ENCODE data around the gene SIRT7.

Gene SIRT7, protein sequence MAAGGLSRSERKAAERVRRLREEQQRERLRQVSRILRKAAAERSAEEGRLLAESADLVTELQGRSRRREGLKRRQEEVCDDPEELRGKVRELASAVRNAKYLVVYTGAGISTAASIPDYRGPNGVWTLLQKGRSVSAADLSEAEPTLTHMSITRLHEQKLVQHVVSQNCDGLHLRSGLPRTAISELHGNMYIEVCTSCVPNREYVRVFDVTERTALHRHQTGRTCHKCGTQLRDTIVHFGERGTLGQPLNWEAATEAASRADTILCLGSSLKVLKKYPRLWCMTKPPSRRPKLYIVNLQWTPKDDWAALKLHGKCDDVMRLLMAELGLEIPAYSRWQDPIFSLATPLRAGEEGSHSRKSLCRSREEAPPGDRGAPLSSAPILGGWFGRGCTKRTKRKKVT

GRCh38 chr17:81917565-81918332 is at the start of gene SIRT7:
Gene SIRT7 (minus strand): TSS chr17:81918176. CDS start chr17:81918131, 45 bp downstream.
- DNase-seq: peak in 1 of 2 experiments; percentile 69

GRCh38 chr17:81967244-81967532 is 49.2 kb upstream of the SIRT7 start:
- DNase-seq: no peak

DNA sequence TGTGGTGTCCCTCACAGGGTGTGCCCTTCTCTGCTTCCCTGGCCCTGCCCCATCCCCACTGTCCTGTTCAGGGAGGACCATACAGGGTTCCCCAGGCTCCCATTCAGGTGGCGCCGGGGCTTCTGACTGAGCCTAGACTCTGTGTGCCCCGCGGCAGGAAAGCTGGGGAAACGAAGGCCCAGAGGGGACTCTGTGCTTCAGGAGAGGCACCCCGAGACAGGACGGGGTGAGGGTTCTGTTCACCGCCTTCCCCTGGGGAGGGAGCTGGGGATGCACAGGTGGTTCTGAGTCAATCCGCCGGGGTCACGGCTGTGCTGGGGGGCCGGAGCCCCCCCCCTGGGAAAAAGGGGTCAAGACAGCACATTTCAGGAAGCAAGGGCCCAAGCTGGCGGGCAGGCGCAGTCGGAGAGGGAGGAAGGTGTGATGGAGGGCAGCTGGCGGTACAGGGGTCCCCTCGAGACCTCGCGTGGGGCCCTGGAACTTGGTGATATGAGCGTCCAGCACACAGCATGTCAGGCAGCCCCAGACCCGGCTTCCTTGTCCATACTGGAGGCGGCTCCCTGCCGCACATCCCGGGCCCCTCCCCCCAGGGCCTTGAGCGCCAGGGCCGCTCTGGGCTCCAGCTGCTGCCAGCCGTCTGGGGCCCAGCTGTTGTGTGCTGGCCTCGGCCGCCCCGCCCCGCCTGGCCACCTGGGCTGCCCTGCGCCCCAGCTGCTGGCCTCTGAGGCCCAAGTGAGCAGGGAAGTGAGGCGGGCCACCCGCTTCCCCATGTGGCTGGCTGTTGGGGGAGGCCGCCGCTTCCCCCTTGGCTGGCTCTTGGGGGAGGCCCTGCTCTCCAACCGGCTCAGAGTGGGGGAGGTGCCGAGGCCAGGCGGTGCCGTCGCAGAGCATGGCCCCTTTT is 48.6 kb upstream of the SIRT7 start:
- no peak for DNase-seq

DNA sequence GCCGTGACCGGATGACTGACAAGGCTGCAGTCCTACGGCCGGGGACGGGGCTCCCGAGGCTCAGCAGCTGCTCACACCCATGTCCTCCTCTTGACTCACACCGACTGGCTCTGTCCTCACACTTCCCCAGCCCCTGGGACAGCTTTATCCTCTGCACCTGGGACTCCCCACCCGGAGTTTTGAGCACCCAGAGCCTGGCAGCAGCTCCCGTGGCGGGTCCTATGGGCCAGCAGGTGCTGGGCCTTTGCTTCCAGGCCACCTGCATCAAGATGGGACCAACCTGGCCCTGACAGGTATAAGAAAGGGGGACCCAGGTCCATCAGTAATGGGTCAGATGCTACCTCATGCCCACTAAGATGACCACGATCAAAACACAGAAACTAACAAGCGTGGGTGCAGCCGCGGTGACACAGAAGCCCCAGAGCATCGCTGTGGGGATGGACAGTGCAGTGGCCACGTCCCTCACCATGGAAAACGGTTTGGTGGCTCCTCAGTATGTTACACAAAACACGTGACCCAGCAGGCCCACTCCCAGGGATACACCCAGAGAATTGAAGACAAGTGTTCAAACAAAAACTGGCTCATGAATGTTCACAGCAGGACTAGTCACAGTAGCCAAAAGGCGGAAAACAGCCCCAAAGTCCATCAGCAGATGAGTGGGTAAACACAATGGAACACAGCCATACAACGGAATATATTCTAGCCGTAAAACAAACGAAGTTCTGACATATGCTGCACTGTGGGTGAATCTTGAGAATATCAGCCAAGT is 46.3 kb upstream of the SIRT7 start:
- no peak for DNase-seq

DNA sequence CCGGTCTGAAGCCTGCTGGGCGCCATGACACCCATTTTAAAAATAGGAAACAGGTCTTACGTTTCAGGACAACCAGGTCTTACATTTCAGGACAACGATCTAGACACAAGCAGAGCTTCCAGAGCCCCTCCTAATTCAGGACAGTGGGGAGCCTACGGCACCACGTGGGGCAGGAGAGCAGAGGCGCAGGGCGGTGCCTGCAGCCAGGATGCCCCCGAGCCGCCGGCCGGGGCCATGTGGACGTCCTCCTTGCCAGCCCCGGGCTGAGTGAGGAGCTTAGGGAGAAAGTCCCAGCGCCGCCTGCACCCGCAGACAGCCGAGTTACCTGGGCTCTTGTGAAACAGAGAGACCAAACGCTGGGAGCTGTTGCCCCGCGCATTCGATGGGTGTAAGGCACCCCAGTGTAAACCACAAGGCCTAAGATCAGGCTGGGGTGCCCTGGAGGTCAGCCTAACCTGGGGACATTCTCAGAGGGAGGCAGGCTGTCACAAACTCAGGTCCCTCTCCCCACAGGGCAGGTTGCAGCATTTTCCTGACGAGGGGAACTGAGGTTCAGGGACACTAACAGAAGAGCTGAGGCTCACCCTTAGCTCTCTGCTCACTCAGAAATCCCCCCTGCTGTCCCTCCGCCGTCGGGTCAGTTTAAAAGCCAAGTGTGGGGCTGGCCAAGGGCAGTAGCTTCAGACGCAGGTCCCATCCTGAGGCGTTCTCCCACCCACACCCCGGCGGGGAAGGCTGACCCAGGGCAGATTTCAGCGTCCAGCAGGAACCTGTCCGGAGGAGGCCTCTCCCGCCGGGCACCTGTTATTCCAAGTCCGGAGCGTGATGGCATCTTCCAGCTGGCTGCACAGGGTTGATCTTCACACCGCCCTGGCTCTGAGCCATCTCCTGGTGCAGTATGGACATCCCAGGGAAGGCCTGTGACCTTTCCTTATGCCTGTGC is 44.8 kb upstream of the SIRT7 start:
- no peak for DNase-seq

DNA sequence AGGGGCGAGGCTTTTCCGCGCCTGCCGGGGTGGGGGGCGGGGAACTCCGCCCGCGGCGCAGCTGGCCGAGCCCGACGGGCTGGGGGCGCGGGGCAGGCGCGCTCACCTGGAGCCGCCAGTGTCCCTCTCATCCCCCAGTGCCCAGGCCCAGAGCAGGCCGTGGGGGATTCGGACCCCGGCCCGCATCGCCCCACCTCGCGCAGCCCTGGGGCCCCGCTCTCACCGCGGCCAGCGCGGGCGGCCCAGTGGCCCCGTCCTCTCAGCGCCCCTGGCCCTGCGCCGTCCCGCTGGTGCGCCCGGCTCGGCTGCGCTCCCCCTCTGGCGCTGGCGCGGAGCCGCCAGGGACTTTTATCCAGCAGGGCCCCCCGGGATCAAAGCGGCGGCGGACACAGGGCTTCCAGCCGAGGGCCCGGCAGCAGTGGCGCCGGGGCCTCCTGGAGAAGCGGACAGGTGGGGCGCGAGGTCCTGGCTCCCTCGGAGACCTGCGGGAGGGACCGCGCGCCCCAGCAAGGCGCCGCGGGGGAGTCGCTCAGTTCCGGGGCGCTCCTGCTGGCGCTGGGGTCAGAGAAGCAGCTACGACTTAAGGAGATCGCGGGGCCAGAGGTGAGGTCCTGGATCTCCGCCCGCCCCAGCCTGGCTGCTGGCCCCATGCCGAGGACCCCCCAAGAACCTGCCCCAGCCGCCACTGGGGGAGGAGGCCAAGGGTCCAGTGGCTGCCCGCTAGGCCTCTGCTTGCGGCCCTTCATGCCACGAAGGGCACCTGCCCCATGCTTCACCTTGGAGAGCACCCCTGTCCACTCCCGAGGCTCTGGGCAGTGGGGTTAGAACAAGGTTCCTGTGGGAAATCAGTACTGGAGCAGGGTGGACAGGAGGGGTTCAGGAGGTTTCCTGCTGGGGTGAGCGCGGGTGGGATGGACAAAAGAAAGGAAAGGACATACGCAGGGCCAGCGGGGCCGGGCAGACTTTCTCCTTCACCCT is 43.8 kb upstream of the SIRT7 start:
- DNase-seq: no peak

GRCh38 chr17:81961087-81961511 is 43.1 kb upstream of the SIRT7 start, which contains the start of gene NOTUM:
Gene NOTUM (minus strand): TSS chr17:81961187. CDS start chr17:81960909, 278 bp downstream.
- peak in 1 of 2 experiments; percentile 11 for DNase-seq

- DNase-seq: no peak
These were observed 42.4 kb upstream of the SIRT7 start for GRCh38 chr17:81960130-81960958.

DNA sequence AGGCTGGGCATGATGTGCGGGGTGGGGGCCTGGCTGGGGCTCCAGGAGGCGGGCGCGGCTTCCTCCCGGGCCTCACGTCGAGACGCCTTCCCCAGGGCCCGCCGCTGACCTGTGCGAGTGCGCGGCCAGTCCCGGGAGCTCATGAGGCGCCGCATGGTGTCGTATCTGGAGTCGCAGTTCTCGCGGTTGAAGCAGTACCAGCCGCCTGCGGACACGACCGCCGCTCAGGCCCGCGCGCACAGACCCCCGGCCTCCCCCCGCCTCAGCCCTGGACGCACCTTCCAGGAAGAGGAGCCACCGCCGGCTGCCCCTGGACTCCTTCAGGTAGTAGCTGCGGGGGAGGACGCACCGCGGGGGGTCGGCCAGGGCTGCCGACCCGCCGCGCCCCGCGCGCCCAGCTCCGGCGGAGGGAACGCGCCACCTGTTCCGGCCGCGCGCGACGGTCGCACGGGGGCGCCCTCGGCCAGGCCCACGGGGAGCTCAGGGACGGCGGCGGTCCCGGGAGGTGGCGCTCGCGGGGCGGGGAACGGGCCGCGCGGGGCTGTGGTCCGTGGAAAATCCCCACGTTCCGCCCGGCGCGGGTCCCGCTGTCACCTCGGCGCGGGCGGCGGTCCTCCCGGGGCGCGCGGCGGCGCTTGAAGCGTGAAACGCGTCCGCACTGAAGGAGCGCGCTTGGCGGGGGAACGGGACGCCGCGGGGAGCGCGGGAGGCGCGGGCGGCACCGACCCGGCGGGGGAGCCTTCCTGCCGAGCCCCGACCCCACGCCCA is 41.6 kb upstream of the SIRT7 start:
- DNase-seq: peak in 1 of 2 experiments; percentile 8

DNA sequence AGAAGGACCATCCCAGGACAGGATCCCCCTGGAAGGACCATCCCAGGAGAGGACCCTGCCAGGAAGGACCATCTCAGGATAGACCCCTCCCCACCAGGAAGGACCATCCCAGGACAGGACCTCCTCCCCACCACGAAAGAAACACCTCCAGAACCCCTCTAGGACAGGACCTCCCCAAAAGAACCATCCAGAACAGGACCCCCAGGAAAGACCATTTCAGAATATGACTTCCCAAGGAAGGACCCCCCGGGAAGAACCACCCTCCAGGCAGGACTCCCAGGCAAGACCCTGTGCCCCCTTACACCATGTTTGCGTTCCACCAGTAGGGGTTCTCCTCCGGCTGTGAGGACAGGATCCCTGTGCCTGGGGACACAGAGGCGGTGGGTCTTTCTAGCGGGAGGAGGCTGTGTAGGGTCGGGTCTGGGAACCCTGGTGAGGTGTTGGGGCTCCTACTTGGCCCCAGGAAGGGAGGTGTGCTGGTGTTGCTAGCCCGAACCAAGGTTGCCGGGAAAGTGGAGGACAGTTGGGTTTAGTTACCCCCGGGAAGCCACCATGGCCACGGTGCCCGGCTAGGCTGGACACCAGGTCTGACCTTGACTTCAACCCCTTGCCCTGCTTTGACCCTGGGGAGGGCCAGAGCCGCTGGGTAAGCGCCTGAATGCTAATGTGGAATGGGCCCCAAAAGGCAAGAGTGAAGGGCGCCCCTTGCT is 40.8 kb upstream of the SIRT7 start:
- DNase-seq: no peak

DNA sequence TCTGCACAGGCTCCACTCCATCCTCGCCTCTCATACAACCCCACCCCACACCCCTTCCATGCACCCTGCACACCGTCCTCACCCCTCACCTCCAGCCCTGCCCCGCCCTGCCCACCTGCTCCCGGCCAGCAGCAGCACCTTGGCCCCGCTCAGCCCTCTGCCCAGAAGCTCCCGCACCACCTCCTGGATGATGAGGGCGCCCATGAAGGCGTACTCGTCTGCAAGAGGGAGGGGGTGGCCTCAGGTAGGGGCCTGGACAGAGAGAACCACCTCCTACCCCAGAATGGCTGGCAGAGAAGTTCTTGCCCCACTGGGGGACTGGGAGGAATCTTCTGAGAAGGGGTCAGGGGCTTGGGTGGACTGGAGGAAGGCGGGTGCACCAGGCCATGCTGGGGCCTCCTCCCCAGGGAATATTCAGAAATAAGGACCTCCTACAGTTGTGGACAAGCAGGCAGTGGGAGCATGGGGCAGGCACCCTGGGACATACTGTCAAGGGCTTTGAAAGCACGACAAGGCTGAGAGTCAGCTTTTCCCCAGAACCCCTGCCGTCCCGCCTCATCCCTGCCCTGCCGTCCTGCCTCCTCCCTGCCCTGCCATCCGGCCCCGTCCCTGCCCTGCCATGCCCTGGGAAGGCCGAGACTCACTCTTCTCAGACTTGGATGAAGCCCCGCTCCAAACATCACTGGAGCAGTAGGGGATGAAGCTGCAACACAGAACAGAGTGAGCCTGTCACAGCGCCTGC is 39.9 kb upstream of the SIRT7 start:
- no peak for DNase-seq

GRCh38 chr17:81956607-81957589 is 38.9 kb upstream of the SIRT7 start:
- DNase-seq: no peak

GRCh38 chr17:81955756-81956544 is 38.0 kb upstream of the SIRT7 start:
- no peak for DNase-seq

DNA sequence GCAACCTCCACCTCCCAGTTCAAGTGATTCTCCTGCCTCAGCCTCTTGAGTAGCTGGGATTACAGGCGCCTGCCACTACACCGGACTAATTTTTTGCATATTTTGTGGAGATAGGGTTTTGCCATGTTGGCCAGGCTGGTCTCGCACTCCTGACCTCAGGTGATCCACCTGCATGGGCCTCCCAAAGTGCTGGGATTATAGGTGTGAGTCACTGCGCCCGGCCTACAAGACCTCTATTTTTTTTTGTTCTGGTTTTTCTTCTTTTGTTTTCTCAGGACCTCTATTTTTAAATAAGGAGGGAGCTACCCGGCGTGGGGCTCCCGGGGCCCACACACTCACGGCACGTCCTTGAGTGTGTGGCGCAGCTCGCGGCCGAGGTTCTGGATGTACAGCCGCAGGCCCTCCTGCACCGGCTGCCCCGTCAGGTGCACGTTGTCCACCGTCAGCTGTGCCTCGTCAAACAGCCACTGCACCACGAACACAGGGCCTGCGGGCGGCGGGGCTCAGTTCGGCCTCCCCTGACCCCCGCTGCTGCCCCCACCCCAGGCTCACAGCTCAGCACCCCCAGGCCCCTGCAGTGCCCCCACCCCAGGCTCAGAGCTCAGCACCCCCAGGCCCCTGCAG is 37.2 kb upstream of the SIRT7 start:
- DNase-seq: no peak
